ENCODE measurements around the gene NDRG3. TPM values are rescaled to one million over a fixed set of nuclear protein-coding genes. Genes with fewer than 3 reads are reported as not detected.

NDRG3 gene
- 10.9 and 11.9 TPM in 2 replicates for total RNA-seq (2013; cell fraction: nucleolus; rRNA removed)
- 15.2 and 18.9 TPM in 2 replicates for total RNA-seq (2014; rRNA removed)
- 16.4 and 17.0 TPM in 2 replicates for total RNA-seq (2014; rRNA removed; fragmentation: Illumina TruSeq; extraction: Trizol)
- 17.1 and 17.5 TPM in 2 replicates for total RNA-seq (2021)
- polyA plus RNA-seq (2011; ENCODE audit: low read depth), result 9.9 TPM
- 16.9 and 29.7 TPM in 2 replicates for polyA plus RNA-seq (2011; rRNA removed)
- polyA plus RNA-seq (2011; cell fraction: cytosol; rRNA removed), result 20.8 and 26.8 TPM in 2 replicates
- 17.0 and 17.4 TPM in 2 replicates for polyA plus RNA-seq (2011; cell fraction: nucleus; rRNA removed)
- 10.6 and 11.9 TPM in 2 replicates for polyA plus RNA-seq (2012)
- polyA plus RNA-seq (2014; fragmentation: Illumina TruSeq; extraction: Trizol), result 23.9 and 26.5 TPM in 2 replicates
- 10 to 100 TPM; 11.2 to 12.7 TPM for polyA plus RNA-seq (2014; fragmentation: Nextera tagmentation; extraction: Ambion mirVana)
- 11.8 and 13.0 TPM in 2 replicates for polyA plus RNA-seq (2014; rRNA removed)
- 10 to 100 TPM; 14.4 to 14.6 TPM for polyA plus RNA-seq (2016; fragmentation: Nextera tagmentation; extraction: Ambion mirVana)
- 18.1 TPM in 2 replicates for polyA minus RNA-seq (2011; rRNA and poly(A)+ RNA removed)
- 9.6 and 11.2 TPM in 2 replicates for polyA minus RNA-seq (2011; cell fraction: cytosol; rRNA and poly(A)+ RNA removed)
- 3.7 and 6.3 TPM in 2 replicates for polyA minus RNA-seq (2011; cell fraction: nucleus; rRNA and poly(A)+ RNA removed)
- Bru-seq, nascent RNA, result percentile 49 among the genes with signal in this experiment
- percentile 56 among the genes with signal in this experiment for BruChase-seq, experiment 1, labeled RNA remaining after a 6-hour chase
- percentile 52 among the genes with signal in this experiment for BruChase-seq, experiment 2, labeled RNA remaining after a 2-hour chase
- long read RNA-seq, experiment 1, partial matches to known transcripts, result 2 of 7 reads
- long read RNA-seq, experiment 1, other reads (novel, unspliced or antisense), result 2 of 7 reads
- long read RNA-seq, experiment 2, transcript NDRG3-201 (16 exons, 2,964 nt), result major isoform, 18 of 40 reads
- long read RNA-seq, experiment 2, partial matches to known transcripts, result 10 of 40 reads
- long read RNA-seq, experiment 2, other reads (novel, unspliced or antisense), result 12 of 40 reads

DNA sequence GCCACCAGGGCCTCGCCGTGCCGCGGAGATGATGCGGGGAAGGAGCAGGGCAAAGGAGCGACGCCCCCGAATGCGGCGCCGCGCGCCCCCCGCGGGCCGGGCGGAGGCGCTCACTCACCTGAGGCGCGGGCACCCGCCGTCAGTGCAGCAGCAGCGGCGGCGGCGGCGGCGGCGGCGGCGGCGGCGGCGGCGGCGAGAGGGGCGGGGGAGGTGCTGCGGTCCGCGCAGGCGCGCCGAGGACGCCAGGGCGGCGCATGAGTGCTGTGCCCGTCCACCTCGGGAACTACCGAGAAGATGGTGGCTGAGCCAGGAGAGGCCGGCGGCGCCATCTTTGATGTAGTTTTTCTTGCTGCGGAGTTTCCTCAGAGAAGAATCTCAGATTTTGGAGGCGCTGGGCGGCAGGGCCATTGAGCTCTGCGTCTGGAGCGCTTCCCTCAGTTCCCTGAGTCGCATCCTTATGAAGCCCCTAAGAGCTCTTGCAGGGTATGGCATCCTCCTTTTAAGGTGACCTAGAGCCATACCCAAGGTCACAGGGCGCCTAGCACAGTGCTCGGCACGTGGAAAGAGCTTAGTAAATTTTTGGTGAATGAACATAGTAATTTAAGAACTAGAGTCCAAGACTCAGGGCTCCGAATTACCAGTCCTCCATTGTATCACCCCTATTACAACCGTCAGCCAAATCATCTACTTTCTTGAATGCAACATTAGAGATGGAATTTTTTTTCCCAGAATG is at the start of gene NDRG3:
TSS of gene NDRG3 (minus strand) at position 164 of the 733 bp plus-strand sequence. CDS start 24,355 bp downstream, outside the sequence.
- Histone ChIP-seq H3K79me2 (ENCODE audit: control insufficient read depth, insufficient read depth, low read length) (no peaks in the 10 kb centered on the region), H3K27me3 (replicated peaks in 1 of 2; ENCODE audit: control insufficient read depth in 2 of 2, insufficient read depth in 2 of 2, low read length in 1 of 2) (no peaks in the 10 kb centered on the region), H3K9me3 (replicated peaks; ENCODE audit: control insufficient read depth, insufficient read depth, low read length) (no peaks in the 10 kb centered on the region), H4K20me1 (ENCODE audit: control insufficient read depth, insufficient read depth) (no peaks in the 10 kb centered on the region), H3K4me3 (peak within 1 kb of the TSS; percentile 94), H3K9ac (ENCODE audit: control insufficient read depth, insufficient read depth, low read length) (peak within 1 kb of the TSS; percentile 69), H3K4me1 (ENCODE audit: control insufficient read depth, insufficient read depth, low read length) (no peaks in the 10 kb centered on the region), H2AFZ (ENCODE audit: control insufficient read depth, low read depth, low read length) (peak within 1 kb of the TSS; percentile 99), H3K27ac (ENCODE audit: control insufficient read depth, insufficient read depth) (peak within 1 kb of the TSS; percentile 74; the same call in 1 of the 2 replicates), H3K36me3 (ENCODE audit: control insufficient read depth in 2 of 2, insufficient read depth in 2 of 2, low read length in 1 of 2) (no peaks in the 10 kb centered on the region), H3K4me2 (ENCODE audit: control insufficient read depth, insufficient read depth) (peak within 1 kb of the TSS; percentile 81)
- ATAC-seq (peak; percentile 99), FAIRE-seq (peak; percentile 75), DNase-seq (ENCODE audit: low read depth, low spot score) (peak; percentile 68)
- in situ Hi-C loops (cut with MboI), result no loop called here
- SMC1A ChIA-PET (ENCODE audit: uncharacterized antibody, unreplicated experiment), result interaction anchor here (0.8 to 2.6 kb wide), 5 partner anchors 9 to 240 kb away, joined by 3 to 11 read pairs (median 4); no protein-coding TSS in a partner anchor
- RAD21 ChIA-PET (ENCODE audit: unreplicated experiment), result interaction anchor here (0.8 to 2.0 kb wide), 14 partner anchors 9 to 792 kb away, joined by 3 to 11 read pairs (median 4); partner anchors contain the start of genes RAB5IF, SCAND1 and TGIF2
- intact Hi-C loops (cut with micrococcal nuclease; ENCODE audit: unreplicated experiment), result no loop called here
- BruUV-seq (replicated peaks), result TSS peak; percentile 91
- CTCF ChIA-PET, result interaction anchor here (0.9 to 3.9 kb wide), 6 partner anchors 9 to 173 kb away, joined by 5 to 45 read pairs (median 10); partner anchors contain the start of gene DSN1
- WGBS (ENCODE audit: insufficient coverage, insufficient replicate concordance, low lambda C conversion rate, missing lambda C conversion rate), result 4% methylated on average over 23 of the region's 63 CpGs
- POLR2A ChIA-PET, result interaction anchor here (0.6 to 2.2 kb wide), 9 partner anchors 10 to 173 kb away, joined by 3 to 6 read pairs (median 4); partner anchors contain the start of genes DSN1 and TGIF2
- TF ChIP-seq, protein P1, sequence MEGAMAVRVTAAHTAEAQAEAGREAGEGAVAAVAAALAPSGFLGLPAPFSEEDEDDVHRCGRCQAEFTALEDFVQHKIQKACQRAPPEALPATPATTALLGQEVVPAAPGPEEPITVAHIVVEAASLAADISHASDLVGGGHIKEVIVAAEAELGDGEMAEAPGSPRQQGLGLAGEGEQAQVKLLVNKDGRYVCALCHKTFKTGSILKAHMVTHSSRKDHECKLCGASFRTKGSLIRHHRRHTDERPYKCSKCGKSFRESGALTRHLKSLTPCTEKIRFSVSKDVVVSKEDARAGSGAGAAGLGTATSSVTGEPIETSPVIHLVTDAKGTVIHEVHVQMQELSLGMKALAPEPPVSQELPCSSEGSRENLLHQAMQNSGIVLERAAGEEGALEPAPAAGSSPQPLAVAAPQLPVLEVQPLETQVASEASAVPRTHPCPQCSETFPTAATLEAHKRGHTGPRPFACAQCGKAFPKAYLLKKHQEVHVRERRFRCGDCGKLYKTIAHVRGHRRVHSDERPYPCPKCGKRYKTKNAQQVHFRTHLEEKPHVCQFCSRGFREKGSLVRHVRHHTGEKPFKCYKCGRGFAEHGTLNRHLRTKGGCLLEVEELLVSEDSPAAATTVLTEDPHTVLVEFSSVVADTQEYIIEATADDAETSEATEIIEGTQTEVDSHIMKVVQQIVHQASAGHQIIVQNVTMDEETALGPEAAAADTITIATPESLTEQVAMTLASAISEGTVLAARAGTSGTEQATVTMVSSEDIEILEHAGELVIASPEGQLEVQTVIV (IDR thresholded peaks at IDR 0.05; ENCODE audit: borderline replicate concordance, partially characterized antibody), result no peak
- TF ChIP-seq SIX5 (IDR thresholded peaks at IDR 0.05; ENCODE audit: low read depth, low read length, severe bottlenecking), result peak; percentile 78
- 0 out of 2 replicates have a peak, but pooled peaks have one; percentile 29 for TF ChIP-seq SMAD5 (IDR thresholded peaks at IDR 0.05; ENCODE audit: low read depth)
- peak; percentile 88 for TF ChIP-seq NR2C1 (IDR thresholded peaks at IDR 0.05)
- TF ChIP-seq TAF1 (IDR thresholded peaks at IDR 0.05; ENCODE audit: borderline replicate concordance, low read depth, low read length), result peak; percentile 47; the same call in 1 of the 2 replicates
- peak; percentile 48; the same call in 1 of the 2 replicates for TF ChIP-seq SREBF1 (IDR thresholded peaks at IDR 0.05; ENCODE audit: low read length)
- peak; percentile 100 for TF ChIP-seq YY1 (IDR thresholded peaks at IDR 0.05; ENCODE audit: low read depth, low read length)
- TF ChIP-seq RB1 (IDR thresholded peaks at IDR 0.05; ENCODE audit: borderline replicate concordance), result 0 out of 2 replicates have a peak, but pooled peaks have one; percentile 31
- TF ChIP-seq, protein P2, sequence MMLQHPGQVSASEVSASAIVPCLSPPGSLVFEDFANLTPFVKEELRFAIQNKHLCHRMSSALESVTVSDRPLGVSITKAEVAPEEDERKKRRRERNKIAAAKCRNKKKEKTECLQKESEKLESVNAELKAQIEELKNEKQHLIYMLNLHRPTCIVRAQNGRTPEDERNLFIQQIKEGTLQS (IDR thresholded peaks at IDR 0.05; ENCODE audit: borderline replicate concordance, extremely low read depth, low read depth, low read length), result no peak
- TF ChIP-seq, protein P3, sequence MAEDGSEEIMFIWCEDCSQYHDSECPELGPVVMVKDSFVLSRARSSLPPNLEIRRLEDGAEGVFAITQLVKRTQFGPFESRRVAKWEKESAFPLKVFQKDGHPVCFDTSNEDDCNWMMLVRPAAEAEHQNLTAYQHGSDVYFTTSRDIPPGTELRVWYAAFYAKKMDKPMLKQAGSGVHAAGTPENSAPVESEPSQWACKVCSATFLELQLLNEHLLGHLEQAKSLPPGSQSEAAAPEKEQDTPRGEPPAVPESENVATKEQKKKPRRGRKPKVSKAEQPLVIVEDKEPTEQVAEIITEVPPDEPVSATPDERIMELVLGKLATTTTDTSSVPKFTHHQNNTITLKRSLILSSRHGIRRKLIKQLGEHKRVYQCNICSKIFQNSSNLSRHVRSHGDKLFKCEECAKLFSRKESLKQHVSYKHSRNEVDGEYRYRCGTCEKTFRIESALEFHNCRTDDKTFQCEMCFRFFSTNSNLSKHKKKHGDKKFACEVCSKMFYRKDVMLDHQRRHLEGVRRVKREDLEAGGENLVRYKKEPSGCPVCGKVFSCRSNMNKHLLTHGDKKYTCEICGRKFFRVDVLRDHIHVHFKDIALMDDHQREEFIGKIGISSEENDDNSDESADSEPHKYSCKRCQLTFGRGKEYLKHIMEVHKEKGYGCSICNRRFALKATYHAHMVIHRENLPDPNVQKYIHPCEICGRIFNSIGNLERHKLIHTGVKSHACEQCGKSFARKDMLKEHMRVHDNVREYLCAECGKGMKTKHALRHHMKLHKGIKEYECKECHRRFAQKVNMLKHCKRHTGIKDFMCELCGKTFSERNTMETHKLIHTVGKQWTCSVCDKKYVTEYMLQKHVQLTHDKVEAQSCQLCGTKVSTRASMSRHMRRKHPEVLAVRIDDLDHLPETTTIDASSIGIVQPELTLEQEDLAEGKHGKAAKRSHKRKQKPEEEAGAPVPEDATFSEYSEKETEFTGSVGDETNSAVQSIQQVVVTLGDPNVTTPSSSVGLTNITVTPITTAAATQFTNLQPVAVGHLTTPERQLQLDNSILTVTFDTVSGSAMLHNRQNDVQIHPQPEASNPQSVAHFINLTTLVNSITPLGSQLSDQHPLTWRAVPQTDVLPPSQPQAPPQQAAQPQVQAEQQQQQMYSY (CRISPR knock-in tag; IDR thresholded peaks at IDR 0.05), result no peak
- no peak for TF ChIP-seq NFYB (IDR thresholded peaks at IDR 0.05; ENCODE audit: insufficient read depth, low read depth, low read length)
